Esophagus mucosa (tissue), 1 donor: ENCODE data around the gene CDCA4. TPM values are rescaled to one million over a fixed set of nuclear protein-coding genes. Genes with fewer than 3 reads are reported as not detected.

Experiments used
- ATAC-seq: fragments of 200-7000 bp; cut with Tn5 transposase; one replicate; pipeline ENCODE4 v1.9.1; 2020
- total RNA-seq: library from RNA; stranded (reverse); gene quantifications from one replicate; pipeline ENCODE4 v1.2.4, GENCODE V29; 2023
- donor health status: DM: yes; HTN: yes; CAD: no.

Gene CDCA4
- total RNA-seq, 1 donor from 2014 or later: 21.8 TPM

GRCh38 chr14:104989236-104989950, 31.5 kb downstream of the CDCA4 start:
- ATAC-seq: no peak

- ATAC-seq: peak; percentile 1
These were observed 34.3 kb downstream of the CDCA4 start for GRCh38 chr14:104986487-104987164.

DNA sequence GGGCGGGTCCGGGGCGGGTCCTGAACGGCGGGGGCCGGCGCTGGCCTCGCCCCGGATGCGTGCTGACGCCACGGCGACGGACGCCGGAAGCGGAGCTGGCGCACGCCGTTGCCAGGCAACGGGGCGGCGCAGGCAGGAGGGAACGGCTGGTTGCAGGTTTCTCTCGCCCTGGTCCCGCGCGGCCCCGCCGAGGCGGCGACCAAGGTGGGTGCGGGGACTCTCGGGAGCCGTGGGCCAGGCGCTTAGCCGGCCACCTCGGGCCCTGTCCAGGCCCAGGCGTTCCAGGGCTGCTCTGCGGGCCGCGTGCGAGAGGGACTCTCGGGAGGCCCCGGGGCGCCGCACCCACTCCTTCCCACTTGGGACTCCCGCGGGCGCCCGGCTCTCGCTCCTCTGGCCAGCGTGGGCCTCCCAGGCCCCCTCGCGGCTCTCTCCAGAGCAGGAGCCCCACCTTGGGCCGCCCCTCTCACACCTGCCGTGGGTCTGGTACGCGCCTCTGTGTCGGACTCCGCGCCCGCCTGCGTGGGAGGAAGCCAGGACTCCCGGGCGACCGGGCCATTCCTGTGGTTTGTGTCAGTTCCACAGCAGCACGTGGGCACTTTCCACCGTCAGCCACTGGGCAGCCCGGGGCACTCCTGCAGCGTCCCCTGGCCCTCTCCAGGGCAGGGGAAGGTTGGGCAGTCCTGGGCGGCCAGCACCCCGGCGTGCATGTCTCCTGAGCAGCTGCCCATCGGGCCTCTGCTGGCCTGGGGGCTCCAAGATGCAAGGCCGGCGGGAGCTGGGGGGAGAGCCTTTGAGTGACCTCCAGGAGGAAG, 35.0 kb downstream of the CDCA4 start, which contains the start of gene CLBA1:
CLBA1 (plus strand) TSS at position 114 of the 812 bp plus-strand sequence; CDS start at position 758, 644 bp downstream.
- ATAC-seq: peak; percentile 89

DNA sequence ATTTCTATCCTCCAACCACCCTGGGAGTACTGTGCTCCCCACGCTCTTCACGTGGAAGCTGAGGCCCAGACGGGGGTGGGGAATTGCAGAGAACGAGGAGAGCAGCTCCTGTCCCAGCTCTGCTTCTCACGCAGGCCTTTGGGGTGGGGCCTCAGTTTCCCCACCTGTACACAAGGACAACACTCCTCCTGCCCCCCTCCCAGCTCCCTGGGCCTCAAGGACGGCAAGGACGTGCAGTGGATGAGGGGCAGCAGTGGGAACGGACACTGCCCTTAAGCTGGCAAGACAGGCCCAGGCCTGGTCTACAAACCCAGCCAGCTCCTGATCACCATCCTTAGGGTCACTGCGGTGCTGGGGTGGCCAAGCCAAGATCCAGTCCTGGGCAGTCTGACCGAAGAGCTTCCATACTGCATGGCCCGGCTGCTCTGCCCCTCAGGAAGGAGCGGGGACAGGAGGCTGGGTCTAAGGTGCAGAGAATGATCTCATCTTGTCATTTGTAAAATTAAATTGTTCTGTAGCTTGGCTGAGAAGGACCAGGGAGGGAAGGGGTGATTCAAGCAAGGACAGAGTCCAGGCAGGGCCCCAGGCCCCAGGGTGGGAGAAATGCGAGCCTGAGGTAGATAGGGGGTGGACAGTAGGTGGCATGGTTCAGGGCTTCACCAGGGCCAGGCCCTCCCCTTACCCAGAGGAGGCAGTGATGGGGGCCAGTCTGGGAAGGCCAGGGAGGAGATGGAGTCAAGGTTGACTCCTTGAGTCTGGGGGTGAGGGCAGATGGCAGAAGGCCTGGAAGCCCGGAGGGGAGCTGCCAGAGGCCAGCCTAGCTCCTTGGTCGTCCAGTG, 36.6 kb downstream of the CDCA4 start:
- no peak for ATAC-seq

DNA sequence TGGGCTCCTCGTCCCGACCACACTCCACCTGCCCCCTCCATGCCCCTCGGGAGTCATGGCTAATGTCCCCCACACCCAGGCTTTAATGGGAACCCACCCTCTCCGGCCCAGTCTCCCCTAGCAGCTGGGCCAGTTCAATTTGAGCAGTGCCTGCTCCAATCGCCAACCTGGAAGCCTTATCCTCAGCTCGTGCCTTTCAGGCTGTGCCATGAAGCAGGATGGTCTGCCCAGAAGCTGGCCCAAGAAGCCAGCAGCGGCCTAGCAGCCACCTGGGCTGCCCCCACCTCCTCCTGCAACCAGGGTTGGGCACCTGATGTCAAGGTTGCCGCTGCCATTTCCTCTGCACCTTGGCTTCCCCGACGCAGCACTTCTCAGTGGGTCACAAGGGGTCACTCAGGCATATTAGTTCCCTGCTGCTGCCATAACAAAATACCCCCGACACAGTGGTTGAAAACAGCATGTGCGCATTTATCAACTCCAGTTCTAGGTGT, 37.6 kb downstream of the CDCA4 start:
- no peak for ATAC-seq

- ATAC-seq: no peak
These were observed 38.2 kb downstream of the CDCA4 start for GRCh38 chr14:104982548-104983230.

- ATAC-seq: no peak
These were observed 39.0 kb downstream of the CDCA4 start for GRCh38 chr14:104981699-104982541.

GRCh38 chr14:104980611-104981531, 40.0 kb downstream of the CDCA4 start:
- ATAC-seq: no peak

GRCh38 chr14:104979758-104980610, 40.9 kb downstream of the CDCA4 start:
- ATAC-seq: no peak

DNA sequence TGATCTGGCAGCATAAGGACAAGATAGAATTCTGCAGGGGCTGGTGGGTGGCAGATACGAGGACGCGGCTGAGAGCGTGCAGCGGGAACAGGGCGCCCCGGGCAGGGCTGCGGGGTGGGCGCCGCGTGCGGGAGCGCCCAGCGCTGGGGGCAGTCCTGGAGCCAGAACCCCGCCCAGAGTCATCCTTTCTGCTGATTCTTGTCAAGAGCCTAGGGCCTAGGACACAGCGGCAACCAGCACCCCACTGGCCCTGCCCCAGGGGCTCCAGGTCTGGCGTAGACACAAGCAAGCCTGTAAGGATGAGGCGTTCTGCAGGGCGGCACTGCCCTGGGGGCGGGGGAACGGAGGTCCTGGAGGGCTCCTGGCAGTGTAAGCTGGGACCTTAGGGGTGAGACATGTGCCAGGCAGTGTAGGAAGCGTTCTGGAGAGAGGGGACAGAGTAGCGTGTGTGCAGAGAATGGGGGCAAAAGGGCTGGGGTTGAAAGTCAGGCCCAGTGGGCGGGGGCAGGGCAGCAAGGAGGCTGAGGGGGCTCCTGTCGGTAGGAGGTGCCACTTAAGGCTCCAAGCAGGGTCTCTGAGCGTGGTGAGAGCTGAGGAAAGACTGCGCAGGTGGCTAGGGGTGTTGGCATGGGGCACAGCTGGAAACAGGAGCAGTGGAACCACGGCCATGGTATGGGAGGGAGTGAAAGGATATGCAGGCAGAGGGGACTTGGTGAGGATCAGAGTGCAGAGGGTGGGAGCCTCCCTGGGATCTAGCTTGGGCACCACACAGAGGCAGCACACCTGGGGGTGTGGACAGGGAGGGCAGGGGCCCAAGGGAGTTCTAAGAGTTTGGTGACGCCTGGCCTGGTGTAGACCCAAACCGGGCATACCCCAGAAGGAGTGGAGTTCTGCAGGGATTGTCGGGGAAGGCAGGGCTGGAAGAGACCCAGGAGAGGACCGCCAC, 41.9 kb downstream of the CDCA4 start:
- ATAC-seq: no peak

DNA sequence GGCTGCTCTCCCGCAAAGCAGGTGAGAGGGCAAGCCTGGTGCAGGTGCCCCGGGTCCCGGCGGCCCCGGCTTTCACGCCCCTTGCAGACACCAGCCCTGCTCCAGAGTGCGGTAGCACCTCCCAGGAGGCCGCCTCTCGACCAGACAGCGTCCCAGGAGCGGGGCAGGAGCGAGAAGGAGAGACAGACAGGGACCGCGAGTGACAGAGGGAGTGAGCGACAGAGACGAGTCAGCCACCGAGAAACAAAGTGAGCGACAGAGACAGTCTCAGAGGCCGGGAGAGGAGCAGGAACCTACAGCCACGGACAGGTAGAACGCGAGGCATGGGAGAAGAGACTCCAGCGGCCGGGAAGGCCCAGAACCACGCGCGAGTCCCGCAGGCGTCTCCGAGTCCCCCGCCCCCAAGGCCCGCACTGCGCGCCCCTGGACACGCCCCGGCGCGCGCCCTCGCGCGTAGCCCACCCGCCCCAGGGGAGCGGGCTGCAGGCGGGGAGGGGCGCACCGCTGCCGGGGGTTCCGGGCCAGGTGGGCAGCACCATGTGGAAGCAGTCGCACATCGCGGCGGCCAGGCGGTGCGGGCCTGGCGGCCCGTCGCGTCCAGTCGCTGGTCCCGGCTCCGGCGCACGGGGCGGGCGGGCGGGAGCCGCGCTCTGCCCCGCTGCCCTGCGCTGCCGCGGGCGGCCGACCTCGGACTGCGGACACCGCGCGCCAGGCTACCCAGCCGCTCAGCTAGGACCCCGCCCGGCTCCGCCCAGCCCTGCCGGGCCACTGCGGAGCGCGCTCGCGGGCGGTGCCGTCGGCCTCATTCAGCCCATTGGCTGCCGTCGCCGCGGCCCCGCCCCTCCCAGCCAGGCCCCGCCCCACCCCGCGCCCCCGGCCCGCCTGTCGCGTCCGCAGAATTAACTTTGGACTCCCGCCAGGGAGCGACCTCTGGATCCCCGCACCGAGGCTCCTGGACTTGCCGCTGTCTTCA, 42.9 kb downstream of the CDCA4 start, which contains the start of gene AHNAK2:
AHNAK2 (minus strand) TSS at position 694 of the 973 bp plus-strand sequence; CDS start at position 557, 137 bp downstream.
- peak; percentile 51 for ATAC-seq

- ATAC-seq: no peak
These were observed 43.7 kb downstream of the CDCA4 start for GRCh38 chr14:104977008-104977680.

DNA sequence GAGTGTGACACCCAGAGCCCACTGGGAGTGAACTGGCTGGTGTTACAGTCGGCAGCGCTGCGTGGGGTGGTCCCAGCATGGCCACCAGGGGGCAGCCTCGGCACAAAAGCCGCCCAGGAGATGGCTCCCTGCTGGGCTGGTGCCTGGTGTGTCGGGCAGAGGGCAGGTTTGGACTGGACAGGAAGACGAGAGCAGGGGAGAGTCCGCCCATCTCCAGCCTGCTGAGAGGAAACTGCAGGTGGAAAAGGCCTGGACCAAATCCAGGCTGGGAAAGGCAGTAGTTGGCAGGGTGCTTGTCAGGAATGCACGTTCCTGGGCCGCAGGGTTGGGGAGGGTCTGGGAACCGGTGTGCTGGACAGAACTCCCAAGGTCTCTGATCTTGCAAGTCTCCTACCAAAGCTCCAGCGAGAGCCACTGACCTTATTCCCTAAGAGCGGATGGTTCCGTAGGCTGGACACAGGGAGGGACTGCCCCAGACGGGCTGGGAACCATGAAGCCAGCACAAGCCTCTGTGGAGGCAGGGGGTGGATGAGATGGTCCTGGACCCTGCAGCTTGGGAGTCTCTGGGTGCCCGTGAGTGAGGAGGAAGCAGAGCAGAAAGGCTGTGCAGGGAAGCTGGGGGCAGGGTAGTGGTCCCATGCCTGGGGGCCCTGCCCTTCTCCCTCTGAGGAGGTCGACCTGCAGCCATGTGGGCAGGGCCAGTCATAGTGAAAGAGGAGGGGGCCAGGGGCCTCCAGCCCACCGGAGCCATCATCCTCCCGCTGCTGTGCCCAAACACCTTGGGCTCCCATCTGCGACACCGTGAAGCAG, 44.5 kb downstream of the CDCA4 start:
- peak; percentile 37 for ATAC-seq
